DMS114 treated with DMSO at 0.1 percent for 48 hours (cell line): Measurements from ENCODE around the gene NAXE.
A peak's percentile ranks its signal among the peaks of the same experiment; 100 is the strongest.
"Not testable (repeated sequence)": the region's sequence is repeated elsewhere in the genome, so short reads cannot be mapped to it uniquely, and the experiment has no call there.

Experiments used
- DNase-seq: peaks from one replicate; lab custom pipeline; 2025; ENCODE audit not compliant: unreplicated experiment; lab: John Stamatoyannopoulos, UW

NAXE gene

GRCh38 chr1:156566436-156566835, 25.1 kb upstream of the NAXE start:
- DNase-seq: no peak

GRCh38 chr1:156571261-156571852, 20.2 kb upstream of the NAXE start:
- DNase-seq: no peak

GRCh38 chr1:156571919-156572662, 19.5 kb upstream of the NAXE start, which contains the start of gene IQGAP3:
IQGAP3 (minus strand) TSS chr1:156572565; CDS start chr1:156572529, 36 bp downstream.
- DNase-seq: peak; percentile 87

- DNase-seq: no peak
Measured at GRCh38 chr1:156572663-156573018, 18.9 kb upstream of the NAXE start.

- no peak for DNase-seq
Measured at GRCh38 chr1:156574039-156574633, 17.4 kb upstream of the NAXE start.

GRCh38 chr1:156577550-156577949, 14.0 kb upstream of the NAXE start:
- DNase-seq: no peak

- no peak for DNase-seq
Measured at GRCh38 chr1:156578055-156578454, 13.5 kb upstream of the NAXE start.

- DNase-seq: no peak
Measured at GRCh38 chr1:156579472-156579871, 12.1 kb upstream of the NAXE start, which contains the start of gene TTC24. TTC24 (plus strand) TSS chr1:156579723; CDS start chr1:156581365, 1,642 bp downstream.

GRCh38 chr1:156581661-156582387, 9.8 kb upstream of the NAXE start:
- DNase-seq: no peak

GRCh38 chr1:156582388-156583017, 9.1 kb upstream of the NAXE start:
- DNase-seq: no peak

- DNase-seq: peak; percentile 87
Measured at GRCh38 chr1:156583821-156584622, 7.6 kb upstream of the NAXE start.

- no peak for DNase-seq
Measured at GRCh38 chr1:156584813-156585212, 6.8 kb upstream of the NAXE start.

GRCh38 chr1:156586323-156586722, 5.3 kb upstream of the NAXE start:
- no peak for DNase-seq

GRCh38 chr1:156586892-156587477, 4.6 kb upstream of the NAXE start:
- DNase-seq: no peak

- not testable (repeated sequence) for DNase-seq
Measured at GRCh38 chr1:156587927-156588326, 3.6 kb upstream of the NAXE start.

GRCh38 chr1:156589546-156589945, 2.0 kb upstream of the NAXE start:
- DNase-seq: no peak

- DNase-seq: no peak
Measured at GRCh38 chr1:156590326-156591180, 1.0 kb upstream of the NAXE start.

- peak; percentile 60 for DNase-seq
Measured at GRCh38 chr1:156591181-156591431, 470 bp upstream of the NAXE start.

- DNase-seq: no peak
Measured at GRCh38 chr1:156592158-156592909, 758 bp downstream of the NAXE start.
